ENCODE results near the gene ZNF451.

ZNF451 gene

DNA sequence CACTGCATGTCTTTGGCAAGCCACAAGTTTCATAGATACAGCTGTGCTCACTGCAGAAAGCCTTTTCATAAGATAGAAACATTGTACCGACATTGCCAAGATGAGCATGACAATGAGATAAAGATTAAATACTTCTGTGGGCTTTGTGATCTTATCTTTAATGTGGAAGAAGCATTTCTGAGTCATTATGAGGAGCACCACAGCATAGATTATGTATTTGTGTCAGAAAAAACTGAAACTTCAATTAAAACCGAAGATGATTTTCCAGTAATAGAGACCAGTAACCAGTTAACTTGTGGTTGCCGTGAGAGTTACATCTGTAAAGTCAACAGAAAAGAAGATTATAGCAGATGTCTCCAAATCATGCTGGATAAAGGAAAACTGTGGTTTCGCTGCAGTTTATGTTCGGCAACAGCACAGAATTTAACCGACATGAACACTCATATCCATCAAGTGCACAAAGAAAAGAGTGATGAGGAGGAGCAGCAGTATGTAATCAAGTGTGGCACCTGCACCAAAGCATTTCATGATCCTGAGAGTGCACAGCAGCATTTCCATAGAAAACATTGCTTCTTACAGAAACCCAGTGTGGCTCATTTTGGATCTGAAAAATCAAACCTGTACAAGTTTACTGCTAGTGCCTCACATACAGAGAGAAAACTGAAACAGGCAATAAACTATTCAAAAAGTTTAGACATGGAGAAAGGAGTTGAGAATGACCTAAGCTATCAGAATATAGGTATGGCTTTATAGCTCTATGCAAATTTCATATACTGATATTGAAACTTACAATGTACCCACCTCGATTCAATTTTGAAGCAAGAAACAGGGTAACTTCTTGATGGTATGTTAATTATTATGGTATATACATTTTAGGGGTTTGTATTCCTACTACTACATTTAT, 58.2 kb downstream of the ZNF451 start:
- no peak for DNase-seq

DNA sequence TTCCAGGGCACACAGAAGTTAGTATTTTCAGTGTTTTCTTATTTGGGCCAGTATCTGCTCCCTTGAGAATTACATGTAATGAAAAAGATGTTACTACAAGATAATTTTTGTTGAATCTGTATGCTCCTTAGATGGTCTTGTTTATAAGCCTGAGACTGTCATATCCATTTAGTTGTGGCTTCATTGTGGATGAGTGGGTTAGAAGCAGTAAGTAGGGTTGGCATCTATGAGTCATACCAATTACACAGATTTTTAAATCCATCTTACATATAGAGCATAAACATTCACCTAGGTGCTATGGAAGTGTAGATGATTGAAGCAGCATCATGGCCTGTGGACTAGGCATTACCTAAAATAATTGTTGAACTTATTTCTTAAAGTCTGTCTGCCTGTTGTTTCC, 68.7 kb downstream of the ZNF451 start:
- no peak for DNase-seq

DNA sequence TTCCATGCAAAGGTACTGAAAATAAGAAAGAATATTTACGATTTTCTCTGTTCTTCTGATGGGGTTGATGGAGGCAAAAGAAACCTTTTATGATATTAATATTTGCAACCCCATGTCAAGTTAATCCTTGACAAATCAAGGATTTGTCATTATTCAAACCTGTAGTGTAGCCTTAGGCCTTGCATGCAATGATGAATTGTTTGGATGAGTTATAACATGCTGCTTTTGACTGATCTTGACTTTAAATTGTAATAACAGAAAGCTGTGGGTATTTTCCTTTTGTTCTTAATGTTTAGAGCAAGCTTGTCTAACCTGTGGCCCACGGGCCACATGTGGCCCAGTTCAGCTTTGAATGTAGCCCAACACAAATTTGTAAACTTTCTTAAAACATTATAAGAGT, 69.1 kb downstream of the ZNF451 start:
- DNase-seq: no peak

DNA sequence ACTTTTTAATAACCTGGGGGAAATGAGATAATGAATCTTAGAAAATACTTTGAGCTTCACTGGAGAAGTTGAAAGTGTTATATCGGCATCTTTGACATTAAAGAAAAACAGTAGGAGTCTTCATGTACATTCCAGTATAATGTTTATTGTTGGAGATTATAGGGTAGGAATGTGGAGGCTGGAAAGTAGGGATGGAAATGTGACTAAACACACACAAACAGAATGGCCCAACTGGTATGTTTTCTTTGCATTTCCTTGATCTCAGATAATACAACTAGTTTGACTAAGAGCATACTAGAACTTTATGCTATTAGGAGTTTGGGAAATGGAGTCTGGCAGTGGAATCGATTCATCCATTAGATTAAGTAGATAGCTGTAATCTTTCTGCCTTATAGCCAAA, 72.0 kb downstream of the ZNF451 start:
- no peak for DNase-seq

DNA sequence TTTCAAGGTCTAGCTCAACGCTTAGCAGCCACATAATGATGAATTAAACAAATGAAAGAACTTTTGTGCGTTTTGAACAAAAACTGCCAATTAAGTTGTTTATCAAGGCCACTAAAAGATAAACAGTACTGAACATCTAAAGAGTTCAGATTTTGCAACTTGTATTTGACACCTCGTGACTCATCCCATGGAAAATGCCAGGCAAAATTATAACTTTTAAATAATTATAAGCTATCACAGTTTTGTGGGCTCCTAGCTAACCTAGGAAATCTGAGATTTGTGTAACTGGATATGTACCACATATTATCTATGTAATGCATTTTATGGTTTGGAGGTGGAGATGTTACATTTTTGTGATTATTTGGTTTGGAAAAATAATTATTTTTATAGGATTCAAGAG, 72.5 kb downstream of the ZNF451 start:
- DNase-seq: no peak

DNA sequence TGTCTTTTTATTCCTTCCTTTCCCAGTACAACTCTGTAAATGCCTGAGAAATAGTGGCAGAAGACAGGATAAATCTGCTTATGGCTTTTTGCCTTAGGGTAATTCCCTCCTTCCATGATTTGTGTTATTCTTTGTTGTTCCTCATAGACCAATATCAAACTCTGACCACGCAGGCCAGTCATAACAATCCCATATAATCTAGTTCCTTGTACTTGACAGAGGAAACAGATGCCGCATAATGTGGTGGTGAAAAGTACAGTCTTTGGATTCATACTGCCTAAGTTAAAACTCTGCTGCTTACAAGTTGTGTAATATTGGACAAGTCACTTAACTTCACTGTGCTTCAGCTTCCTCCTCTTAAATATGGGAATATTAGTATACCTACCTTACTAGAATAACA, 74.0 kb downstream of the ZNF451 start:
- DNase-seq: no peak

DNA sequence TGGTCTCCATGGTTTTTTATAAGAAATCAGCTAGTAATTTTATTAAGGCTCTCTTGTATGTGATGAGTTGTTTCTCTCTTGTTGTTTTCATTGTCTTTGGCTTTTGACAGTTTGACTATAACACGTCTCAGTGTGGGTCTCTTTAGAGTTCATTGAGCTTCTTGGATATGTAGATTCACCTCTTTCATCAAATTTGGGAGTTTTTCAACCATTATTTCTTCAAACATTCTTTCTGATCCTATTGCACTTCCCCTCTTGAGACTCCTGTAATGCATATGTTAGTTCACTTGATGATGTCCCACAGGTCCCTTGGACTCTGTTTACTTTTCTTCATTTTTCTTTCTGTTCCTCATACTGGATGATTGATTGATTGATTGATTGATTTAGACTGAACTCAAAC, 75.1 kb downstream of the ZNF451 start:
- no peak for DNase-seq

DNA sequence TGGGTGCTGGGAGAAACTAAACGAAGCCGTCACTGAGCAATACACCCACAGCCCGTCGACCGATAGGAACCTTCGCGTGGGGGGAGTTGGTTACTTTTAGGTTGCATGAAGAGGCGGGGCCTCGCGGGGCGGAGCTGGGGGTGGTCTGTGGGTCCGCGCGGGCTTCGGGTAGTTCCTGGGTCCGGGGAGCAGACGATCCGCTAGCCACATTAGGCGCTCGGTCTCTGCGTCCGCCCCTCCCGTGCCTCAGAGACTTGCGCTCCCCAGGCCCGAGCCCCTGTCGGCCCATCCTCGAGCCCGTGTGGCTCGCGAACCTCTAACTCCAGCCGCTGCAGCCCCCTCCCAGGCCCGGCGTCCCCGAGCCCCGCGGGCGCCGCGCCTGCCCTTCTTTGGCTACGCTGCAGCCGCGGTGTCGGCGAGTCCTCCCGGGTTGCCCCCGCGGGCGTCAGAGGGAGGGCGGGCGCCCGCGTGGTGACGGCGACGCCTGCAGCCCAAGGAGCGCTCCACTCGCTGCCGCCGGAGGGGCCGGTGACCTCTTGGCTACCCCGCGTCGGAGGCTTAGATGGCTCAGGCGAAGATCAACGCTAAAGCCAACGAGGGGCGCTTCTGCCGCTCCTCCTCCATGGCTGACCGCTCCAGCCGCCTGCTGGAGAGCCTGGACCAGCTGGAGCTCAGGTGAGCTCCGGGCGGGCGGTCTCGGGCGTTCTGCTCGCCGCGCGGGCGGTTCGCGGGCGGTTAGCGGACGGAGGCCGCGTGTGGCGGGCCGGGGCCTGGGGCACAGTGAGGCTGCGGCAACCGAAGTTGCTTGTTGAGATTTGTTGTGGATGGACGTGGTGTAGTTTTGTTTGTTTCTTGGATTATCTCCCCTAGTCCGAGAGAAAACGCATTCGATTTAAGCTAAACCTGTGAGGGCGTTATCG, 82.4 kb downstream of the ZNF451 start, which contains the start of gene BAG2:
Gene BAG2 (plus strand): TSS at position 191 of the 920 bp plus-strand sequence. CDS start 372 bp downstream, at position 563.
- DNase-seq: peak; percentile 81

DNA sequence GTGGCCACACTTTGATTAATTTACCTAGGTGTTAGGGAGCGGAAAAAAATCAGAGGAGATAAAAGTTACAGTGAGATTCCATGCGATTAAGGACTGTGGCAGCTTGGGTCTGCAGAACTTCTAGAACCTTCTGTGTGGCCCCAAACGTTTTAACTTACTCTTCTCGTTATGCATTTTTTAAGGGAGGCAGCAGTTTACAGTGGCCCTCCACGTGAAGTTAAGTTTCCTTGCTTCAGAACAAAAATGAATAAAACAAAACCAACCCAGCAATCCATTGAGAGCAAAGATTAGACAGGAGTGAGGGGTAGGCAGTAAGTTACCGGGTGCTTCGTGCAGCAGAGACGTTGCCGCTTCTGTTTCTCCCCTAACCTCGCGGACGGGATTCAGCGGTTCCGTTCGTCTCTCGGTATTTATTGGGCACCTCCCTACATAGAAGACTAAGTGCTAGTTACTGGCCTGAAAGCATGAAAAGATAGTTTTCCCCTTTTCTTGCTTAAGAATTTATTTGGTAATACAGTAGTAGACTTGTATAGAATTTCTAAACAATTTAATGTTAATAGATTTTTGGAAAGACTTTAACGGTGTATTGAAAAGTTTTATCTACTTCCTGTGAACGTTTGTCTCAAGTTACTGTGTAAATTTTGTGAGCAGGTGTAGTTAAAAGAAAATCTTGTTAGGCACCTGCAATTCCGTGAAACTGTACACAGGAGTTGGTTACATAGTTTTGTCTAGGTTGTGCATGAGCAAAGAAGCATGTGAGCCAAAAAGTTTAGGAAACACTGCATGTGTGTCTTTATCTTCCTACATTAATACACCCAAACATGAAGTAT, 83.3 kb downstream of the ZNF451 start:
- DNase-seq: peak; percentile 17

DNA sequence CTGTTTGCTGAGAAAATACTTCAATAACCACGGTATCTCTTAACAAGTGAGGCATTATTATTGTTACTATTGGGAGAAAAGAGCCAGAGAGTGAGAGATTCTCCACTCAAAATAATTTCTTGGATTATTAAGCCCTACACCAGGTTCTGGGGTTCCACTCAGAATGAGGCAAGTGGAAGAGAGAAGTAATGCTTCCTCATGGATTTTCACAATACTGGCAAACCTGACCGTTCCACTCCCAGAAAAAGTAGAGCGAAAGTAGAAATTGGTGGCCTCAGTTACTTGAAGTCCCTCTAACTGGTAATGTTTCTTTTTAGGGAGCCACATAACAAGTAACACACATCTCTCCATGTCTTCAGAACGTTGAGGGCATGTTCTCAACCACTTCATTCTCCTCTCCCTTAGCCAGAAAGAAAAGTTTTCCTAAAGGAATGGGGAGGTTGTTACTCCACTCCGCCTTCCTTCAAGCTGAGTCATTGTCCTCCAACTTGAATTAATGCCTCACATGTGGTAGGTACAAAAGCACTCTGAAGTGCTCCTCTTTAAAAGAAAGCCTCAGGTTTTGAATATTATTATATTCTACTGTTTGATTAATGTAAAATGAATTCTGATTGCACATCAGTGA, 84.0 kb downstream of the ZNF451 start:
- no peak for DNase-seq

DNA sequence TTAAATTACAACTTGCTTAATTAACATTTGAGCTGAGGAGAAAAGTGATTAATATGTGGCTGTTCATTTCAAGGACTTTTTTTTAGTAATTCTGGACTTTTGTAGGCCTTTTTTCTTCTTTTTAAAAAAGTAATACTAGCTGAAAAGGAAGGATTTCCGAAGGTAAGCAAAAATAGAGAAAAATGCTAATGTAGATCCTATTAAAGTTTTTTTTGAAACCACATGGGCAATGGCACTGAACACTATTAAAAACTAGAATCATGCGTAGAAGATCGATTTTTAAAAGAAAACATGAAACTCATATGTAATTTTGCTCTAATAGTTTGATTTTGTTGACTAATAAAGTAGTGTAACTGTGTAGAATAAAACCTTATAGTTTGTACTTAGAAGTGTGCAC, 84.5 kb downstream of the ZNF451 start:
- DNase-seq: no peak

DNA sequence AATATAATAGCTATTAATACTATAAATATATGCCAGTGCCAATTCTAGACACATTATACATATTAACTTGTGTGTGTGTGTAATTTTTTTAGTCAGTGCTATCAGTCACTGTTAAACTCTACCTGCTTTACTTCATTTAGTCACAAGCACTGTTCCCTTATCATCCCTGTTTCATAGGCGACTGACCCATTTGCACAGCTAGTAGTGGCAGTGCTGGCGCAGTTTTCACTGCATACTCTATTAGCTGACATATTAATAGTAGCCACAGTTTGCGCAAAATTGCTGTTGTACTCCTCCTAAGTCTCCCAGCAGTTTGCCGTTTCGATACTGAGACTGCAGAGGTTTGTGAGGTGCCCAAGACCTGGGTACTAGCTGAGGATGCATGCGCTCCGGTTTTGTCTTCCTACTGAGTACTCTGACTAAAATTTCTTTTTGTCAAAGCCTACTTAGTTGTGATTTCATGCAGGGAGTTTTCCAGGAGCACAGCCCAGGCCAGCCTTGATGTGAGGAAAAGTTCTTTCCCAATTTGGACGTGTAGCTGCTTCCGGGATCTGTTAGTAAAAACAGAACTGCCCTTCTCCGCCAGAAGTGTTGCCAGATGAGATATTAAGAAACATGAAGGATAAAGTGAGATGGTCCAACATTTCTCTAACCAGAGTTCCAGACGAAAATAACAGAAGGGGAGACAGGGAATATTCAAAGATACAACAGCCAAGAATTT, 87.7 kb downstream of the ZNF451 start:
- DNase-seq: no peak

DNA sequence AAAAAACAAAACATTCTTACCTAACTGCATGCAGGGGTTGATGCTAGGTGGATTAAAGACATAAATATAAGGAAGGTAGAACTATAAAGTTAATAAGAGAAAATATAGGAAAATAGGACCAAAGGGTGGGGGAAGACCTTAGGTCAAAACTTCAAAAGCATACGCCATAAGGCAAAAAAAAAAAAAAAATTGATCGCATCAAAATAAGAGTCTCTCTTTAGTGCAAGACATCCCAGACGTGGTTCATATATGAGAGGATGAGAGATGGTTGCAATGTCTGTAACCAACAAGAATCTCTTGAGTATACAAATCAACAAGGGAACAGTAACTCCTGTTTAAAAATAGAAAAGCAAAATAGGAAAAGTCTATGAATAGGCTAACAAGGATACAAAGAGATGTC, 90.6 kb downstream of the ZNF451 start:
- DNase-seq: no peak

DNA sequence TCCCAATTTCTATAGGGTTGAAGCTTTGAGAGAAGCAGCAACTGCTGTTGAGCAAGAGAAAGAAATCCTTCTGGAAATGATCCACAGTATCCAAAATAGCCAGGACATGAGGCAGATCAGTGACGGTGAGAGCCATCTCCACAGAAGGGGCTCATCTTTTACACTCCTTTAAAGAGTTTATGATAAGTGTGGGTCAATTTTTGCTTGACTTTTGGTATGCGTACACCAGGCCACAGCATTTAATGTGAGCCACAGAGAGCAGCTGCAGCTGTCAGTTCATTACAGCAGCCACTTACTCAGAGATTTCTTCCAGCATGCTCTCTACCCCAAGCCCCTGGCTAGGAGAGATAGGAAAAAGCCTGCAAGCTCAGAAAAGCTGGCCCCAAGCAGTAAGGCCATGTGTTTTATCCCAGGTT, 92.0 kb downstream of the ZNF451 start:
- DNase-seq: no peak

DNA sequence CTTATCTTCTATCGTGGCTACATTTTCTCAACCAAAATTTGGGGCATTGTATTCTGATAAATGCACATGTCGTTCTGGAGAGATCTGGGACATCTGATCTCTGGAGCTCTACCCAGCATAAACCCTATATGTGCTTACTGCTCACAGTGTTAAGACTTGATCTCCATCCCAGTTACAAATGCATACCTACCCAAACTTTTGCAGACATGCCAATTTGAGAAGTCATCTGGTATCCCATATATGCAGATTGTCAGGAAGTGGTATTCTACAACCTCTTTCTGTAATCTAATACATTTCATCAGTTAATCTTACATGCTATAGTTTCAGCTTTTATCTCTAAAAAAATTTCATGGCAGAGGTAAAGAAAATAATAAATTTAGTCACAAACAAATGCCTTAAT, 93.3 kb downstream of the ZNF451 start:
- no peak for DNase-seq

DNA sequence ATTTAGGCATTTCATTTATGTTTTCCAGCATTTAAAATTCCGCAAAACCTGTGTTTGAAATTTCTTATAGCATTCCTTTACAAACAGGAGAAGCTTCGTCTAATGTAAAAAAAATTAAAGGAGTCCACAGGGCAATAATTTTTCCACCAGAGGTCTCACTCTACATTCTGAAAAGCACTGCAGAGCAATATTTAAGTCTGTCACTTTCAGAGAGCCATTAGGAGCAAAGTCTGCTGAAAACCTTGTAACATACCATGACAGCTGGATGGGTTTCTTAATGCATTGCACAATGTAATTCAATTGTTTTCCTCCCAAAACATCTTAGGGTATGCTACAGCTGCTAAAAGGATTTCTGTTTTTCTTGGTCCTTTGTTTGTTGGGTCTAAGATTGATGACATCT, 100.2 kb downstream of the ZNF451 start:
- DNase-seq: no peak

DNA sequence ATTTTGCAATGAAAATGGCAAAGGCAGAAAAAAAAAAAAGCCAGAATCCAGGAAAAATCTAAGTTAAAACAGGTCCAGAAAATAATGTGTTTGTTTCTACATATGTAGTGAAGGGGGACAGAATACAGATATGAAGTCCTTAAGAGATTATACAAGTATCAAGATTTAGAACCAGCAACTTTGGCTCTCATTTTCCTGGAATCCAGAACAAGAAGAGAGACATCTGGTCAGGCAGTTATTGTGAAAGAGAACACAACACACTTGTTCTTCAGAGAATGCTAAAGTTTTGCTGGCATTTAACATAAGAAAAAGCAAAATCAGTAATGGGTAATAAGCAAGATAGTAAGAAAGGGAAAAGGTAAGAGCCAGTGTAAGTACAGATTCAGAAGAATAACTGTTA, 103.2 kb downstream of the ZNF451 start:
- no peak for DNase-seq

DNA sequence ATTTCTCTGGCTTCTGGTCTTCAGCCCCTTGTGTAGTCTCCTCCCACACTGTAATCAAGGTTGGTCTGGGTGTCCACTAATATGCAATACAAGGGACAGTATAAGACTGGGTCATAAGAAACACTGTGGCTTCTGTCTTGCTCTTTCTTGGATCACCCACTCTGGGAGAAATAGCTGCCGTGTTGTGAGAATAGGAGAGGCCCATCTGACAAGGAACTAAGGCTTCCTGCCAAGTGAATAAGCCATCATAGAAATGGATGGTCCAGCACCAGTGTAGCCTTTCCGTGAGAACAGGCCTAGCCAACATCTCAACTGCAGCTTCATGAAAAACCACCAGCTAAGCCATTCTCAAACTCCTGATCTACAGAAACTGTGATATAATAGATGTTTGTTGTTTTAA, 105.5 kb downstream of the ZNF451 start:
- DNase-seq: no peak

DNA sequence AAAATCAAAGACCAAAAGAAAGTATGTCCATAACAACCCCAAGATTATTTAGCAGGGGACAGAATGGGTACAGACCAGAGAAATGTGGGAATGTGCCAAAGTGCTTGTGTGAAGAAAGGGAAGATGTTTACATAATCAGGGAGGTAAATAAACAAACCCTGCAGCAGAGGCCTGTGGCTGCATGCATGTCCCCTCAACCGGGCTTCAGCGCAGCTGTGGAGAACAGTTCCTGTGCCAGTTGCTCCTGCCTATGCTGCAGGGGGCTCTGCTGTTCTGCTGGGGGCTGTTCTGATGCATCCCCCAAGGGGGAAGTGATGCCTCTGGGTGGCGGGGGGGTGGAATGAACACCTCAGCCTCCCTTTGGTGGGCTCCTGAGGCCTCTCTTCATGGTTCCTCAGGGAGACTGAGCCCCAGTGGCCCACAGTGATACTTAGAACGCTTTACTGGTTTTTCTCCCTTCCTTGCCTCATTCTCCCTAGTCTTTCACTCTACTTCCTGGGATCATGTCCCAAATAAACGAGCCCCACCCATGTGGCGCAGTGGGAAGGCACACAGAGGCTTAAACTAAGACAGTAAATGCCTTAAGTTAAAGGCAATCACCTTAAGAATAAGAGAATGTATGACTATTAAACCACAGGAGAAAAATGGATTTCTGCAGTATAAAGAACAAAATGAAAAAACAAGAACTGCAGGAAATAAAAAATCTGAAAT, 109.1 kb downstream of the ZNF451 start:
- DNase-seq: no peak

DNA sequence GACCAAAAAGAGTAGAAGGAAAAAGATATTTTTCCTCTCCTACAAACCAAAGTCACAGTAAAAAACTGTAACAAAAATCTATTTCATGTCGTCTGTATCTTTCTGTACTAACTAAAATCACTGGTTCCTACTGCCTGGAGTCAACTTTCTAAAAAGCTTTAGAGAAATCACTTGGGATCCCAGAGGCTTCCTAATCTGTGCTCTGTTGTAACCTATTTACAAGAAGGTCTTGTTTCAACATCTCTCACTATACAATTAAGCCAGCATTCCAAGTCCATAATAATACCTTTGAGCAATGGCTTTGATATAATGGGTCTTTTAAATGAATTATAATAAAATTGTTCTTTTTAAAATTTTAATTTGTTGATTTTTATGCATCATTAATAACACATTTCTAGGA, 111.7 kb downstream of the ZNF451 start:
- no peak for DNase-seq

Measured in central memory CD4-positive, alpha-beta T cell (primary cell).